ENCODE results near the gene PIEZO1. TPM values are rescaled to one million over a fixed set of nuclear protein-coding genes. Genes with fewer than 3 reads are reported as not detected.

Gene PIEZO1
- total and polyA plus RNA-seq, 2 donors (not counting 3 experiments of a cell fraction or from before 2014, with no cell fraction given): 298 to 322 TPM

GRCh38 chr16:88781140-88782077 is 3.6 kb downstream of the PIEZO1 start:
- intact Hi-C loops (cut with micrococcal nuclease): loop anchor here (2.0 kb wide), 1 partner anchor 75 kb away; the partner anchor contains the start of genes GALNS and TRAPPC2L
- BruUV-seq (replicated peaks): no TSS peak
- no peaks in the 10 kb centered on the region for H3K9me3 ChIP-seq (replicated peaks; ENCODE audit: control insufficient read depth, insufficient read depth, low read length)
- H3K27ac ChIP-seq (ENCODE audit: insufficient read depth, low read depth, low read length): no peak overlapping the region
- H2AFZ ChIP-seq (ENCODE audit: low read depth, low read length): no peak overlapping the region
- H3K4me1 ChIP-seq (ENCODE audit: control insufficient read depth, extremely low read depth, insufficient read depth, low read length): peaks cover 28% of the 10 kb centered on the region
- CTCF ChIA-PET: interaction anchor here (0.6 to 8.2 kb wide), 9 partner anchors 8 to 77 kb away, joined by 3 to 165 read pairs (median 3); no protein-coding TSS in a partner anchor
- H3K9ac ChIP-seq (replicated peaks; ENCODE audit: extremely low read depth, insufficient read depth, low read length): no peak overlapping the region
- DNase-seq (ENCODE audit: low read depth, low spot score) (no peak), FAIRE-seq (peak; percentile 12)
- TF ChIP-seq JUN (IDR thresholded peaks at IDR 0.05; ENCODE audit: borderline replicate concordance, insufficient read depth, insufficient read length, low read depth) (no peak), FOS (IDR thresholded peaks at IDR 0.05; ENCODE audit: borderline replicate concordance, insufficient read depth, low read length) (no peak), CTCF (IDR thresholded peaks at IDR 0.05; ENCODE audit: extremely low read depth in 1 of 2, insufficient read depth in 1 of 2, low read depth in 1 of 2, low read length in 2 of 2) (no peak), EZH2 (IDR thresholded peaks at IDR 0.05; ENCODE audit: borderline replicate concordance, low read depth, low read length, severe bottlenecking) (no peak)
- H3K4me2 ChIP-seq (ENCODE audit: insufficient read depth, low read length): no peak overlapping the region
- POLR2A ChIA-PET: no interaction called here
- dilution Hi-C loops (cut with MboI; ENCODE audit: extremely low pct_ligation_motif_present, low sequenced_read_pairs): no loop called here
- no peaks in the 10 kb centered on the region for H3K27me3 ChIP-seq (ENCODE audit: control insufficient read depth in 2 of 2, insufficient read depth in 2 of 2, low read length in 2 of 2)
- H3K36me3 ChIP-seq (ENCODE audit: control insufficient read depth in 2 of 2, extremely low read depth in 1 of 2, insufficient read depth in 2 of 2, low read length in 2 of 2): peaks cover 0 to 3% of the 10 kb centered on the region in 2 experiments
- no peaks in the 10 kb centered on the region for H3K9me1 ChIP-seq (replicated peaks; ENCODE audit: control insufficient read depth, extremely low read depth, insufficient read depth, low read length)
- H3K79me2 ChIP-seq (ENCODE audit: control insufficient read depth, insufficient read depth, low read length): peaks cover 81% of the 10 kb centered on the region
- no peak overlapping the region for H3K4me3 ChIP-seq (replicated peaks in 1 of 3; ENCODE audit: insufficient read depth in 1 of 3, low read depth in 1 of 3, low read length in 3 of 3)
- H4K20me1 ChIP-seq (replicated peaks; ENCODE audit: control insufficient read depth, extremely low read depth, insufficient read depth, low read length): no peaks in the 10 kb centered on the region
